Measurements from ENCODE around the gene DPYSL3. TPM values are rescaled to one million over a fixed set of nuclear protein-coding genes. Genes with fewer than 3 reads are reported as not detected.
"Not testable (repeated sequence)": the region's sequence is repeated elsewhere in the genome, so short reads cannot be mapped to it uniquely, and the experiment has no call there.

DPYSL3 gene
- total RNA-seq, 3 donors from 2014 or later: 12.0 to 134 (median 31.1) TPM

DNA sequence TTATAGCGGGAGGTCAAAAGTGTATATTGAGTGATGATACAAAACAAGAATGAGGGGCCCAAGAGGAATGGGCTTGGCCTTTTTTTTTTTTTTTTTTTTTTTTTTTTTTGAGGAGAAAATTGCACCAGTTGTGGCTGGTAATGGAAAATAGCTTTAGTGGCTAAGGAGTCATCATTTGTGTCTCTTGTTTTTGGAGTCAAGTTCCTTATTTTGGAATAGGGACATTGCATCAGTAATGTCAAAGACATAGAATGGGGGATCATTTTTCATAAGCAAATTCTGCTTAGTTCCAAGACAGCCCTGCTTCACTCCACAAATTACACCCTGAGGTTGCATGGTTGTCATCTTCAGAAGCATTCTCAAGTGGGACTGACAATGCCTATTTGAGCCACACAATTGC lies 137.7 kb downstream of the DPYSL3 start:
- Histone ChIP-seq H3K36me3 (ENCODE audit: low read depth) (no peaks in the 10 kb centered on the region), H3K4me1 (ENCODE audit: low read depth) (no peaks in the 10 kb centered on the region), H3K9me3 (no peaks in the 10 kb centered on the region), H3K4me3 (no peak overlapping the region)
- intact Hi-C loops (cut with DNase I, micrococcal nuclease): loop anchor here in 1 of 2 donors (10.0 kb wide), 1 partner anchor 147 kb away; no protein-coding TSS in a partner anchor
- ATAC-seq (no peak), DNase-seq (no peak)
- TF ChIP-seq, protein P1, sequence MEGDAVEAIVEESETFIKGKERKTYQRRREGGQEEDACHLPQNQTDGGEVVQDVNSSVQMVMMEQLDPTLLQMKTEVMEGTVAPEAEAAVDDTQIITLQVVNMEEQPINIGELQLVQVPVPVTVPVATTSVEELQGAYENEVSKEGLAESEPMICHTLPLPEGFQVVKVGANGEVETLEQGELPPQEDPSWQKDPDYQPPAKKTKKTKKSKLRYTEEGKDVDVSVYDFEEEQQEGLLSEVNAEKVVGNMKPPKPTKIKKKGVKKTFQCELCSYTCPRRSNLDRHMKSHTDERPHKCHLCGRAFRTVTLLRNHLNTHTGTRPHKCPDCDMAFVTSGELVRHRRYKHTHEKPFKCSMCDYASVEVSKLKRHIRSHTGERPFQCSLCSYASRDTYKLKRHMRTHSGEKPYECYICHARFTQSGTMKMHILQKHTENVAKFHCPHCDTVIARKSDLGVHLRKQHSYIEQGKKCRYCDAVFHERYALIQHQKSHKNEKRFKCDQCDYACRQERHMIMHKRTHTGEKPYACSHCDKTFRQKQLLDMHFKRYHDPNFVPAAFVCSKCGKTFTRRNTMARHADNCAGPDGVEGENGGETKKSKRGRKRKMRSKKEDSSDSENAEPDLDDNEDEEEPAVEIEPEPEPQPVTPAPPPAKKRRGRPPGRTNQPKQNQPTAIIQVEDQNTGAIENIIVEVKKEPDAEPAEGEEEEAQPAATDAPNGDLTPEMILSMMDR (IDR thresholded peaks at IDR 0.05): no peak

- no peak overlapping the region for H3K4me3 ChIP-seq
- no peak for ATAC-seq
- H3K9me3 ChIP-seq: no peaks in the 10 kb centered on the region
- H3K4me1 ChIP-seq (ENCODE audit: low read depth): no peaks in the 10 kb centered on the region
- H3K36me3 ChIP-seq (ENCODE audit: low read depth): no peaks in the 10 kb centered on the region
- intact Hi-C loops (cut with DNase I, micrococcal nuclease): loop anchor here in 1 of 2 donors (10.0 kb wide), 1 partner anchor 146 kb away; no protein-coding TSS in a partner anchor
- TF ChIP-seq, protein P1 (IDR thresholded peaks at IDR 0.05): no peak
- no peak for DNase-seq
Measured at GRCh38 chr5:147371290-147371689, 138.6 kb downstream of the DPYSL3 start.

DNA sequence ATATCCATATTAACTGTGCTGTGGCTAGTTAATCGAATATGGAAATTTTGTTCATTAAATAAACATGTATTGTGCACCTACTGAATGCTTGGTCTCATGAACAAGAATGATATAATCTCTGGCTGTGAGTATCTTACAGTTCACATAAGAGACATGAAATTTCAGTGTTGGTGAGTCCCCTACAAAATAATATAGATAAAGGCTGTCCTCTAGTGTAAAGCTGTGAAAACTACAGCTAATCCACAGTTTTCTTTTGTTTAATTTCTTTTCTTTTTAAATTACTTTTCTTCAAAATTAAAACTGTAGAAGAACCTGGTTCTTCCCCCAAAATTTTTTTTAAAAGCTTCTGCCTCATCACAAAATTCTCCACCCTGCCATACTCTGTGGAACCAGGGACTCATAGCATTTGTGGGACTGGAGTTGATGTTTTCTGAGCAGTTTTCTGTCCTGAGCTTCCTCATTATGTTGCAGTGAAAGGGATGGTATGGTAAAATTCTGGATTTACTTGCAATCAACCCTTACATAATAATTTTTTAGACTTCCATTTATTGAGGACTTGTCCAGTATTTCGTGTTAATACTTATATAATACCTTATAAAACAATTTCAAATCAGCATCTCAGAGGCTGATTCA lies 140.0 kb downstream of the DPYSL3 start:
- TF ChIP-seq, protein P1 (IDR thresholded peaks at IDR 0.05): no peak
- no peak for ATAC-seq
- H3K36me3 ChIP-seq (ENCODE audit: low read depth): no peaks in the 10 kb centered on the region
- intact Hi-C loops (cut with DNase I, micrococcal nuclease): loop anchor here (2.0 to 10.0 kb wide), 2 partner anchors 145 kb away; no protein-coding TSS in a partner anchor
- H3K9me3 ChIP-seq: no peaks in the 10 kb centered on the region
- DNase-seq: no peak
- H3K4me3 ChIP-seq: no peak overlapping the region
- no peaks in the 10 kb centered on the region for H3K4me1 ChIP-seq (ENCODE audit: low read depth)

GRCh38 chr5:147367381-147367780 lies 142.5 kb downstream of the DPYSL3 start:
- intact Hi-C loops (cut with DNase I, micrococcal nuclease); ATAC-seq; H3K4me1 ChIP-seq (ENCODE audit: low read depth): not testable (repeated sequence)

GRCh38 chr5:147361441-147362175 lies 148.3 kb downstream of the DPYSL3 start:
- intact Hi-C loops (cut with DNase I, micrococcal nuclease): no loop called here
- no peak for DNase-seq

More at GRCh38 chr5:147367381-147367780, 142.5 kb downstream of the DPYSL3 start:
- DNase-seq; H3K4me3 ChIP-seq; H3K9me3 ChIP-seq; H3K36me3 ChIP-seq (ENCODE audit: low read depth): not testable (repeated sequence)

More at GRCh38 chr5:147361441-147362175, 148.3 kb downstream of the DPYSL3 start:
- H3K4me3 ChIP-seq: no peak overlapping the region
- H3K36me3 ChIP-seq (ENCODE audit: low read depth): no peaks in the 10 kb centered on the region
- H3K4me1 ChIP-seq (ENCODE audit: low read depth): no peaks in the 10 kb centered on the region
- ATAC-seq: no peak
- H3K9me3 ChIP-seq: no peaks in the 10 kb centered on the region
- TF ChIP-seq, protein P1 (IDR thresholded peaks at IDR 0.05): no peak

All from mucosa of descending colon (tissue), 3 donors.